ENCODE data around the gene ZDHHC14.

ZDHHC14 gene

GRCh38 chr6:157535340-157536222 lies 154.6 kb downstream of the ZDHHC14 start:
- Histone ChIP-seq H3F3A (ENCODE audit: insufficient read depth) (no peaks in the 10 kb centered on the region), H3K79me2 (ENCODE audit: insufficient read depth, low read length) (no peaks in the 10 kb centered on the region), H3K27ac (ENCODE audit: low read depth, low read length) (no peak overlapping the region), H3K36me3 (ENCODE audit: low read length) (no peaks in the 10 kb centered on the region), H3K4me2 (ENCODE audit: low read depth, low read length, poor library complexity, severe bottlenecking) (no peak overlapping the region), H3K9me2 (replicated peaks; ENCODE audit: insufficient read depth, low read length) (no peaks in the 10 kb centered on the region), H2AFZ (ENCODE audit: low read depth, low read length, severe bottlenecking) (no peak overlapping the region), H3K27me3 (ENCODE audit: low read length) (no peaks in the 10 kb centered on the region), H4K20me1 (ENCODE audit: low read depth, low read length) (no peaks in the 10 kb centered on the region), H3K9me3 (ENCODE audit: insufficient read depth, low read length) (no peaks in the 10 kb centered on the region), H3K4me3 (ENCODE audit: insufficient read depth, low read length, poor library complexity, severe bottlenecking) (no peak overlapping the region), H3K9ac (ENCODE audit: low read length) (no peak overlapping the region)
- TF ChIP-seq EZH2phosphoT487 (conservative IDR thresholded peaks at IDR 0.05; ENCODE audit: low read length) (no peak), CTCF (IDR thresholded peaks at IDR 0.05; ENCODE audit: insufficient read depth, low read length, poor library complexity, severe bottlenecking) (no peak)

GRCh38 chr6:157536223-157536545 lies 155.2 kb downstream of the ZDHHC14 start:
- TF ChIP-seq CTCF (IDR thresholded peaks at IDR 0.05; ENCODE audit: insufficient read depth, low read length, poor library complexity, severe bottlenecking) = no peak
- no peak for TF ChIP-seq EZH2phosphoT487 (conservative IDR thresholded peaks at IDR 0.05; ENCODE audit: low read length)
- H2AFZ ChIP-seq (ENCODE audit: low read depth, low read length, severe bottlenecking) = no peak overlapping the region
- no peak overlapping the region for H3K4me2 ChIP-seq (ENCODE audit: low read depth, low read length, poor library complexity, severe bottlenecking)
- no peaks in the 10 kb centered on the region for H3K9me2 ChIP-seq (replicated peaks; ENCODE audit: insufficient read depth, low read length)
- H3K79me2 ChIP-seq (ENCODE audit: insufficient read depth, low read length) = no peaks in the 10 kb centered on the region
- no peak overlapping the region for H3K9ac ChIP-seq (ENCODE audit: low read length)
- H3K9me3 ChIP-seq (ENCODE audit: insufficient read depth, low read length) = no peaks in the 10 kb centered on the region
- no peak overlapping the region for H3K4me3 ChIP-seq (ENCODE audit: insufficient read depth, low read length, poor library complexity, severe bottlenecking)
- no peak overlapping the region for H3K27ac ChIP-seq (ENCODE audit: low read depth, low read length)
- H3K27me3 ChIP-seq (ENCODE audit: low read length) = no peaks in the 10 kb centered on the region
- no peaks in the 10 kb centered on the region for H3K36me3 ChIP-seq (ENCODE audit: low read length)
- no peaks in the 10 kb centered on the region for H4K20me1 ChIP-seq (ENCODE audit: low read depth, low read length)
- H3F3A ChIP-seq (ENCODE audit: insufficient read depth) = no peaks in the 10 kb centered on the region

GRCh38 chr6:157537556-157537955 lies 156.6 kb downstream of the ZDHHC14 start:
- Histone ChIP-seq H3K4me2 (ENCODE audit: low read depth, low read length, poor library complexity, severe bottlenecking) (no peak overlapping the region), H3K79me2 (ENCODE audit: insufficient read depth, low read length) (no peaks in the 10 kb centered on the region), H3K27me3 (ENCODE audit: low read length) (no peaks in the 10 kb centered on the region), H3F3A (ENCODE audit: insufficient read depth) (no peaks in the 10 kb centered on the region), H3K4me3 (ENCODE audit: insufficient read depth, low read length, poor library complexity, severe bottlenecking) (no peak overlapping the region), H3K9ac (ENCODE audit: low read length) (no peak overlapping the region), H3K9me3 (ENCODE audit: insufficient read depth, low read length) (no peaks in the 10 kb centered on the region), H3K27ac (ENCODE audit: low read depth, low read length) (no peak overlapping the region), H4K20me1 (ENCODE audit: low read depth, low read length) (no peaks in the 10 kb centered on the region), H3K36me3 (ENCODE audit: low read length) (no peaks in the 10 kb centered on the region), H3K9me2 (replicated peaks; ENCODE audit: insufficient read depth, low read length) (no peaks in the 10 kb centered on the region), H2AFZ (ENCODE audit: low read depth, low read length, severe bottlenecking) (no peak overlapping the region)
- no peak for TF ChIP-seq EZH2phosphoT487 (conservative IDR thresholded peaks at IDR 0.05; ENCODE audit: low read length)
- TF ChIP-seq CTCF (IDR thresholded peaks at IDR 0.05; ENCODE audit: insufficient read depth, low read length, poor library complexity, severe bottlenecking) = no peak
